Astrocyte of the cerebellum (primary cell): ENCODE measurements around the gene KRTAP12-1.
"Not testable (repeated sequence)": the region's sequence is repeated elsewhere in the genome, so short reads cannot be mapped to it uniquely, and the experiment has no call there.

Source experiments
- DNase-seq: peaks from one replicate; pipeline ENCODE4 v3.0.0-alpha.2; 2011; ENCODE audit warnings: low read depth
- H3K4me3 ChIP-seq: 2 replicates; pipeline ENCODE4 v1.5.1; 2011; ENCODE audit warnings: mild to moderate bottlenecking, low read depth, low read length, moderate library complexity
- CTCF ChIP-seq: IDR thresholded peaks from 2 replicates; pipeline ENCODE4 v1.5.1; 2012; ENCODE audit warnings: low read length, low read depth, moderate library complexity, mild to moderate bottlenecking; ENCODE audit errors: missing control alignments
- in situ Hi-C: cut with HindIII; loops from 2 replicates; pipeline ENCODE4 v1.10.0; 2017; ENCODE audit warnings: low sequenced_read_pairs

The KRTAP12-1 gene

GRCh38 chr21:44695184-44695583 is 13.2 kb upstream of the KRTAP12-1 start:
- TF ChIP-seq CTCF = no peak
- H3K4me3 ChIP-seq = no peak overlapping the region
- in situ Hi-C loops = no loop called here
- DNase-seq = no peak

- no peak for DNase-seq
- TF ChIP-seq CTCF = no peak
- no peak overlapping the region for H3K4me3 ChIP-seq
- in situ Hi-C loops = loop anchor here (5.0 kb wide), 1 partner anchor 47 kb away; the partner anchor contains the start of gene KRTAP10-11
Observed at GRCh38 chr21:44694776-44695175, 12.8 kb upstream of the KRTAP12-1 start.

- DNase-seq = no peak
- in situ Hi-C loops = loop anchor here (5.0 kb wide), 1 partner anchor 46 kb away; the partner anchor contains the start of gene KRTAP10-11
- no peak overlapping the region for H3K4me3 ChIP-seq
- no peak for TF ChIP-seq CTCF
Observed at GRCh38 chr21:44692798-44693512, 11.0 kb upstream of the KRTAP12-1 start.

- TF ChIP-seq CTCF = no peak
- in situ Hi-C loops = loop anchor here (5.0 kb wide), 1 partner anchor 44 kb away; the partner anchor contains the start of gene KRTAP10-11
- DNase-seq = no peak
- H3K4me3 ChIP-seq = no peak overlapping the region
Observed at GRCh38 chr21:44691686-44692085, 9.7 kb upstream of the KRTAP12-1 start.

GRCh38 chr21:44689740-44690139 is 7.8 kb upstream of the KRTAP12-1 start:
- not testable (repeated sequence) for DNase-seq, H3K4me3 ChIP-seq
- in situ Hi-C loops = loop anchor here (5.0 kb wide), 1 partner anchor 42 kb away; the partner anchor contains the start of gene KRTAP10-11

- DNase-seq = no peak
- in situ Hi-C loops = no loop called here
- no peak for TF ChIP-seq CTCF
- H3K4me3 ChIP-seq = no peak overlapping the region
Observed at GRCh38 chr21:44687671-44688070, 5.7 kb upstream of the KRTAP12-1 start.

GRCh38 chr21:44686843-44687561 is 5.0 kb upstream of the KRTAP12-1 start:
- in situ Hi-C loops = no loop called here
- TF ChIP-seq CTCF = no peak
- H3K4me3 ChIP-seq = no peak overlapping the region
- DNase-seq = no peak
